Activated CD8-positive, alpha-beta T cell treated with anti-CD3 and anti-CD28 coated beads for 36 hours (primary cell): Measurements from ENCODE around the gene WDR88. TPM values are rescaled to one million over a fixed set of nuclear protein-coding genes. Genes with fewer than 3 reads are reported as not detected.
"Not testable (repeated sequence)": the region's sequence is repeated elsewhere in the genome, so short reads cannot be mapped to it uniquely, and the experiment has no call there.

Source experiments
- ATAC-seq: fragments of 200-7000 bp; cut with Tn5 transposase; one replicate; pipeline ENCODE4 v1.10.0; 2021; ENCODE audit warnings: mild to moderate bottlenecking, moderate library complexity
- CTCF ChIA-PET: fragments of 350-600 bp; sonication (Branson Sonifier 250); formaldehyde crosslinking; loops from one replicate; lab custom pipeline; 2021; ENCODE audit warnings: antibody characterized with exemption; lab: Charles Lee
- POLR2A ChIA-PET: fragments of 350-600 bp; sonication (Branson Sonifier 250); formaldehyde crosslinking; loops from one replicate; lab custom pipeline; 2021; ENCODE audit warnings: antibody characterized with exemption; lab: Charles Lee
- DNase-seq: peaks from one replicate; pipeline ENCODE4 v3.0.0-alpha.2; 2020
- H3K27ac Mint-ChIP-seq: one replicate; pipeline ENCODE4 v1.8.0; 2021; ENCODE audit warnings: mild to moderate bottlenecking, mixed read lengths
- H3K27me3 Mint-ChIP-seq: one replicate; pipeline ENCODE4 v1.8.0; 2021; ENCODE audit warnings: mixed read lengths
- H3K36me3 Mint-ChIP-seq: one replicate; pipeline ENCODE4 v1.8.0; 2021; ENCODE audit warnings: low read depth, mixed read lengths
- H3K4me1 Mint-ChIP-seq: one replicate; pipeline ENCODE4 v1.8.0; 2021; ENCODE audit warnings: low read depth, mixed read lengths
- H3K4me3 Mint-ChIP-seq: one replicate; pipeline ENCODE4 v1.8.0; 2021; ENCODE audit warnings: mild to moderate bottlenecking, moderate library complexity, mixed read lengths
- H3K9me3 Mint-ChIP-seq: one replicate; pipeline ENCODE4 v1.8.0; 2021; ENCODE audit warnings: mixed read lengths
- CTCF ChIP-seq: fragments of 200-600 bp; IDR thresholded peaks from one replicate; pipeline ENCODE4 v1.8.0; 2022; ENCODE audit warnings: antibody characterized with exemption, mild to moderate bottlenecking
- intact Hi-C: fragments of 100-400 bp; cut with micrococcal nuclease; formaldehyde crosslinking; loops from one replicate; pipeline ENCODE4 v1.10.0; 2022
- total RNA-seq, 2 experiments: library from RNA; stranded (reverse); gene quantifications; one replicate each; pipeline ENCODE4 v1.2.3, GENCODE V29; 2021

WDR88 gene
- total RNA-seq, 2 experiments from 2014 or later, result not detected

- peaks cover 4% of the 10 kb centered on the region for H3K4me1 Mint-ChIP-seq
- DNase-seq, result no peak
- POLR2A ChIA-PET, result no interaction called here
- no peaks in the 10 kb centered on the region for H3K36me3 Mint-ChIP-seq
- no peaks in the 10 kb centered on the region for H3K9me3 Mint-ChIP-seq
- TF ChIP-seq CTCF, result no peak
- intact Hi-C loops, result loop anchor here (10.0 kb wide), 1 partner anchor 259 kb away; no protein-coding TSS in a partner anchor
- ATAC-seq, result no peak
- H3K27ac Mint-ChIP-seq, result no peak overlapping the region
- H3K27me3 Mint-ChIP-seq, result peaks cover 3% of the 10 kb centered on the region
- CTCF ChIA-PET, result interaction anchor here (9.1 kb wide), 1 partner anchor 39 kb away, joined by 83 read pairs; no protein-coding TSS in a partner anchor
- H3K4me3 Mint-ChIP-seq, result no peak overlapping the region
These were observed 14.3 kb downstream of the WDR88 start for GRCh38 chr19:33146209-33146608.

GRCh38 chr19:33147538-33147937 is 15.6 kb downstream of the WDR88 start:
- Mint-ChIP-seq H3K4me1 (peaks cover 4% of the 10 kb centered on the region), H3K27me3 (peaks cover 1% of the 10 kb centered on the region), H3K9me3 (no peaks in the 10 kb centered on the region), H3K4me3 (no peak overlapping the region), H3K27ac (no peak overlapping the region), H3K36me3 (no peaks in the 10 kb centered on the region)
- TF ChIP-seq CTCF, result no peak
- ChIA-PET POLR2A (no interaction called here), CTCF (interaction anchor here (1.3 to 9.1 kb wide), 2 partner anchors 21 to 38 kb away, joined by 3 to 83 read pairs; no protein-coding TSS in a partner anchor)
- no peak for ATAC-seq
- intact Hi-C loops, result loop anchor here (10.0 kb wide), 1 partner anchor 257 kb away; no protein-coding TSS in a partner anchor
- no peak for DNase-seq

GRCh38 chr19:33150852-33151518 is 19.1 kb downstream of the WDR88 start:
- TF ChIP-seq CTCF, result no peak

GRCh38 chr19:33152176-33152575 is 20.3 kb downstream of the WDR88 start:
- ChIA-PET POLR2A (no interaction called here), CTCF (interaction anchor here (1.1 to 9.1 kb wide), 3 partner anchors 25 to 626 kb away, joined by 3 to 83 read pairs (median 3); no protein-coding TSS in a partner anchor)
- H3K27me3 Mint-ChIP-seq, result no peaks in the 10 kb centered on the region
- ATAC-seq (no peak), DNase-seq (no peak)
- H3K27ac Mint-ChIP-seq, result no peak overlapping the region
- TF ChIP-seq CTCF, result no peak
- intact Hi-C loops, result no loop called here
- no peaks in the 10 kb centered on the region for H3K9me3 Mint-ChIP-seq
- H3K4me3 Mint-ChIP-seq, result no peak overlapping the region
- H3K36me3 Mint-ChIP-seq, result no peaks in the 10 kb centered on the region
- H3K4me1 Mint-ChIP-seq, result no peaks in the 10 kb centered on the region

More at GRCh38 chr19:33150852-33151518, 19.1 kb downstream of the WDR88 start:
- intact Hi-C loops, result no loop called here
- Mint-ChIP-seq H3K27me3 (no peaks in the 10 kb centered on the region), H3K4me3 (no peak overlapping the region), H3K27ac (no peak overlapping the region), H3K9me3 (no peaks in the 10 kb centered on the region), H3K4me1 (no peaks in the 10 kb centered on the region), H3K36me3 (no peaks in the 10 kb centered on the region)
- ChIA-PET CTCF (interaction anchor here (1.0 to 9.1 kb wide), 2 partner anchors 9 to 34 kb away, joined by 3 to 83 read pairs; no protein-coding TSS in a partner anchor), POLR2A (no interaction called here)
- no peak for DNase-seq
- no peak for ATAC-seq

GRCh38 chr19:33152625-33153024 is 20.7 kb downstream of the WDR88 start:
- DNase-seq, H3K36me3 Mint-ChIP-seq, H3K27ac Mint-ChIP-seq, H3K4me3 Mint-ChIP-seq, H3K4me1 Mint-ChIP-seq, intact Hi-C loops, H3K9me3 Mint-ChIP-seq, H3K27me3 Mint-ChIP-seq, ATAC-seq: not testable (repeated sequence)
- ChIA-PET CTCF (interaction anchor here (0.6 to 9.1 kb wide), 4 partner anchors 8 to 625 kb away, joined by 3 to 83 read pairs (median 3); no protein-coding TSS in a partner anchor), POLR2A (interaction anchor here (1.0 kb wide), 1 partner anchor 24 kb away, joined by 4 read pairs; no protein-coding TSS in a partner anchor)

- intact Hi-C loops, H3K4me3 Mint-ChIP-seq, H3K27me3 Mint-ChIP-seq, DNase-seq, POLR2A ChIA-PET, H3K36me3 Mint-ChIP-seq, H3K9me3 Mint-ChIP-seq, H3K27ac Mint-ChIP-seq, ATAC-seq: not testable (repeated sequence)
- H3K4me1 Mint-ChIP-seq, result peaks cover 11% of the 10 kb centered on the region
- CTCF ChIA-PET, result interaction anchor here (1.5 kb wide), 1 partner anchor 30 kb away, joined by 5 read pairs; no protein-coding TSS in a partner anchor
These were observed 22.4 kb downstream of the WDR88 start for GRCh38 chr19:33154313-33154712.
